NCI-H1436 treated with DMSO at 0.1 percent for 48 hours (cell line): Measurements from ENCODE around the gene PTHLH.

ENCODE experiments used
- DNase-seq: peaks from one replicate; lab custom pipeline; 2025; lab: John Stamatoyannopoulos, UW

The PTHLH gene

DNA sequence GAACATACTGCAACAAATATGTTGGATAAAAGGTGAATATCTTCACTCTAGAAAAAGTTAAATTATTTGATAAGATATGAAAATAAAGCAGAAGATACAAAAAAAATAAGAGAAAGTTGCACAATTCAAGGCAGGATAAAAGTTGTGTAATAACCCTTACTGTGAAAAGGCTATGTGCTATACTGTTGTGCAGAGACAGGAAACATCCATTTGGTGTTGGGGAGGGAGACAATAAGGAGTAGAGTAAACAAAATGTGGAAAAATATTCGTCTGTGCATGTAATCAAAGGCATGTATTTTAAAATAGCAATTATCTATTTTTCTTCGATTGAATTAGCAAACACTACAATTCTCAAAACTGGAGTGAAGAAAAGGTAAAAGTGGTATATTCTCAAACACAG is 34.8 kb downstream of the PTHLH start:
- no peak for DNase-seq

DNA sequence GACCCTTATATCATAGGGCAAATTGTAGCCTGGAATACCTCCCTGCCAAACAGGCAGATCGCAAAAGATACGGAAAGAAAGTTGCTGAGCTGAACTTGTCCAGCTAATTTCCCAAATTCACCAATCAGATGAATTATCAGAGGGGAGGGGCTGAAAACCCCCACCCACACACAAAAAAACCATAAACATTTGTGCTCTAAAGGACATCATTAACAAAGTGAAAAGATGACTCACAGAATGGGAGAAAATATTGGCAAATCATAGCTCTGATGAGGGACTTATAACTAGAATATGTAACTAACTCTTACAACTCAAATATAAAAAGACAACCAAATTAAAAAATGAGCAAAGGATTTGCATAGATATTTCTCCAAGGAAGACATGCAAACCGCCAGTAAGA is 36.3 kb downstream of the PTHLH start:
- no peak for DNase-seq

DNA sequence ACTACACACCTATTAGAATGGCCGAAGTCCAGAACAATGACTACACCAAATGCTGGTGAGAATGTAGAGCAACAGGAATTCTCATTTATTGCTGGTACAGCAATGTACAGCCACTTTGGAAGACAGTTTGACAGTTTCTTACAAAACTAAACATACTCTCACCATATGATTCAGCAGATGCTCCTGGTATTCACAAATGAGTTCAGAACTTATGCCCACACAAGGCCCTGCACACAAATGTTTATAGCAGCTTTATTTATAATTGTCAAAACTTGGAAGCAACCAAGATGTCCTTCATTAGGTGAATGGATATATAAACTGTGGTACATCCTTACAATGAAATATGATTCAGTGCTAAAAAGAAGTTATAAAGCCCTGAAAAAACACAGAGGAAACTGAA is 38.3 kb downstream of the PTHLH start:
- no peak for DNase-seq

DNA sequence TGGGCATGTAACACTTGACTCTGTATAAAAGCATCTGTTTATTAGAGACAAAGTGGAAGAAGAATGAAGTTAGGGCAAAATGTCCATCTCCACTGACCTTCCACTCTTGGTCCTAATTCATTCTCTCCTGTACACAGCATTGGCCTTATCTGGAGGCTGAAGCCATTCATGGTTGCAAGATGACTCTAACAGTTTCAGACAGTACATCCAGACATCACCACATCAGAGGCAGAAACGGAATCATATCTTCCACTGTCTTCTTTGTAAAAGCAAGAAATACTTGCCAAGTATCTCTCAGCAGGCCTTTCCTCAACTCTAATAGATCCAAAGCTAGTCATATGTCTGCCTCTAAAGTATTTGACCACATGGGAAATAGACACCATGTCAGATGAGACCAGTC is 41.1 kb downstream of the PTHLH start:
- no peak for DNase-seq

DNA sequence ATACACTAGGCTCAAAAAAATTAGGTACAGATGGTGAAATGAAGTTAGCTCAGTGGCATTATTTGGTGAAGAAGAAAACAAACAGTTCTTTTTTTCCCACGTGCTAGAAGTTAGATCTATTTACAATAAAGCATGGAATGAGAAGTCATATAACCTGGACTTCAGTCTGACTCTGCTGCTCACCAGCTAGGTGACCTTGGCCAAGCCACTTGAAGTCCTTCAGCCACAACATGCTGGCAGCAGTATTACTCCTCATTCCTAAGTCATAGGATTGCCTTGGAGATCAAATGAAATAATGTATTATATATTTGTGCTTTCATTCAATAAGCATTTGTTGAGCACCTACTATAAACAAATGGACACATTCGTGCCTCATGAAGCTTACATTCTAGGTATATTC is 45.2 kb downstream of the PTHLH start:
- no peak for DNase-seq

DNA sequence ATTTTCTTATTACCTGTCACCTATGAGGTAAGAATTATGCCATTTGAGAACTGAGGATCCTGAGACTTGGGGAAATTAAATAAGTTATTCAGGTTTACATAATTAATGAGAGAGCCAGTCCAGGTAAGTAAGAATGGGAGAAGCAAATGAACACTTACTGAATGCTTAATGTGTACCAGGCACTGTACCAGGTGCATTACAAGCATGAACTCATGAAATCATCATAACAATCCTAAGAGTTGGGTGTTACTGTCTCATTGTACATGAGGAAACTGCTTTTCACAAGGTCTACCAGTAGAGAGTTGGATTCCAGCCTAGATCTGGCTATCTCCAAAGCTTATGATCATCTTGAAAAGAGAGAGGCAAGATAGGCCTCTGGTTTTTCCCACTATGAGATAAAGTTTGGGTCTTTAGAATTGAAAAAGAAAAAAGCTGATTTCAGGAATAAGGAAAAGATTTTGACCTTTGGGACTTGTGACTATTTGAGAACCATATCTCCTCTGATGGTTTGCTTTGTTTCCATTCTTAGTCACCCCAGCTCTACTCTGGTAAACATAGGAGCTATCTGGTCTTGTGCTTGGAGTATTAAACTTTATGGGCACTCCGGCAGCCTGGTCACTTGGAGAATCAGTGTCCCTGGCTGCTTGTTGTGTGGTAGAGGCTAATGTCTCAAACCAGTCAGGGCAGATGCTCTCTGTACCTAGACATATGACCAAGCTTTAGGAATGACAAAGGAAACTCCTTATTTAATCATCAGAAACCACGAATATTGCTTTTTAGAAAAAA is 48.0 kb downstream of the PTHLH start:
- DNase-seq, result no peak

DNA sequence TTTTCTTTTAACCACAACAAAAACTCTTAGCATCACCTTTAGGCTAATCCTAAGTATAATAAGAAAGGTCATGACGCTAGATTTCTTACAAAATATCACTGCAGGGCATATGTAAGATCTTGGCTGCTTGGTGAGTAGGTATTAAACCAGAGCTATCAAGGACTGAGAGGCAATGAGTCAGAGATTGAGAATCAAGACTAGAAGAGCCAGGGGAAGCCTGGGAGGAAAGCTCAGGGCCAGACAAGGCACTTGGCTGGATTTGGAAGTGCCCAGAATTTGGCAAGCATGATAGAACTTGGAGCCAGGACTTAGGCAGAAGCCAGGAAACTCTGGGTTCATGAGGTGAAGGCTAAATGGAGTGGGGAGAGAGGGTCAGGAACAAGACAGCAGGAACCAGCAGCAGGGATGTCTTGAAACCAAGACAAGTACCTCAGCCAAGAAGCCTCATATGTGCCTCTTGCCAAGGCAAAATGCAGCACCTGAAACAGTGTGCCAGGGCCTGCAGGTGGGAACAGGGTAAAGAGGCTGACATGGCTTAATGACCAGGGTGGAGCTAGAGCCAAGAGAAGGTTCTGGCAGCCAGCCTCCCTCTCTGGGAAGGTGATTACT is 49.9 kb downstream of the PTHLH start:
- DNase-seq, result no peak

DNA sequence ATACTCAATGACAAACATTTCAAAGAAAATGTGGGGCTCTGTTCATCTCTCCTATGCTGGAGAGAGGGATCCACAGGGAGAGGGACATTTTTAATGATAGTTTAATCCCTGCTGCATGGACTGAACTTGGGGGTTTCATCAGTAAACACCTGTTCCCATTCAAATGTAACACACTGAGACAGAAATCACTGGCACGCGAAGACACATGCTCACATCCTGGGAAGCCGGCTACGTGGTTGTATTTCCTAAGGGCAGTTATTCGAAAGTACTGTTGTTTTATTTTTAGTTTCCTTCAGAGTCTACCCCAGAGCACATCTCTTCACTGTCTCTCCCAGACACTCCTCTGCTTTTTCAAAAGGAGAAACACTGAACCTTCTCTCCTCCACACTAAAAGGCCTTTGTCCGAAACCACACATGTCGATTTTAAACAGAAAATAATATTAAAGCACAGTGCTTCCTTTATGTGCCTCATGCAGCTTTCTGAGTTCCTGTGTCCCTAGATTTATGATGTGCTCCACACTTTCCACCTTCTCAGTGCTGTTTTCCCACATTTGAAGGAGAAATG is 52.8 kb downstream of the PTHLH start:
- no peak for DNase-seq

DNA sequence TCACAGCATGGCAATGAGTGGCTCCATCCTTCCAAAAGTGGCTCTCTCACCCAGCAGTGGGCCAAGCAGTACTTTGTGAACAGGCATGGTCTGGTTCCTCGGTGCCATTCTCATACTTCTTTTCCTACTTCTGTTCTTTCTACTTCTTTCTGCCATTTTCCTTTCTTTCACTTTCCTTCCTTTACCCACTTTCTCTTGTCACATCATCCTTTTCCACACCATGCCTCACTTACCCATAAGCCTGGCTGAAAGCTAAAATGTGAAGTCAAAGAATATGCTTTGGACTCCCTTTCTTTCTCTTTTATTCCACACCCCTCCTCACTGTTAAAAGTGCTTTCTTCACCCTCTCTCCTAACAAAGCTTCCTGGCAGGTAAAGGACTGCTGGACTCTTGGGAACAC is 57.0 kb downstream of the PTHLH start:
- no peak for DNase-seq

DNA sequence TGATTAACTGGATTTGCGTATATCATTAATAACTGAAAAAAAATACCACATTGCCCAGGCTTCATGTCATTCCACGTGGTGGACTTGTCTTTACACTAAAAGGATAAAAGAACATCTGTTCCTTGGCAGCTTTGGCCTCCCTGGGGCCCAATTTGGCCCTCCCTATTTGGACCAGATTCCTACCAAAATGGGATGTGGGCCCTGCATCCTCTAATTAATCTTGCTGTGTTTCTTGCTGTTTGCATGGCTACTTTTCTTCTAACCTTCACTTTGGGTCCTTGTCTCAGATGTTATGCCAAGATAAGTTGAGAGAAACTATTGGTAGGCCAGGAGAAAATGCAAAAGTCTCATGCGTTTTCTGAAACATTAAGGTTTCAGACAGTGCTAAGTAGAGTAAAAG is 57.5 kb downstream of the PTHLH start:
- no peak for DNase-seq

DNA sequence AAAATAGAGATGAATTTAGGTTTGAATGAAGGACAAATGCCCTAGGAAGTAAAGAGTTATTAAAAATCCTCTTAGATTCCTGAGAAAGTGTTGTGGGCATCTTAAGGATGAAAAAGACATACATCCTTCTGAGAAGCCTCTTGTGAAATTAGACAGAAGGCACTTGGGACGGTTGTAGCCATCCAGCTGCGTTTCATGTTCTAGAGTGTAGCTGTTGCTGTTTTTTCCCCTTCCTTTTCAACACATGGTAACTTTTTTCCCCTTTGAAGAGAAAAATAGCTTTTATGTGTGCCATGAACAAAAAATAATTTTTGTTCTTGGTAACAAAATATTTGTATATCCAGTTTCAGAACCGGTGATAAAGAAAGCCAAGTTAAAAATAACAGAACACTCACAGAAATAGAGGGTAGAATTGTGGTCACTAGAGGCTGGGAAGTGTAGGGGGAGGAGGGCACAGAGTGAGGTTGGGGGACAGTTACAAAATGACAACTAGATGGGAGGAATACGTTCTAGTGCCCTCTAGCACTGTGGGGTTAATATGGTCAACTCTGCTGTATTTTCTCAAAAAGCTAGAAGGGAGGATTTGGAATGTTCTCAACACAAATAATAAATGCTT is 58.4 kb downstream of the PTHLH start:
- DNase-seq, result no peak

DNA sequence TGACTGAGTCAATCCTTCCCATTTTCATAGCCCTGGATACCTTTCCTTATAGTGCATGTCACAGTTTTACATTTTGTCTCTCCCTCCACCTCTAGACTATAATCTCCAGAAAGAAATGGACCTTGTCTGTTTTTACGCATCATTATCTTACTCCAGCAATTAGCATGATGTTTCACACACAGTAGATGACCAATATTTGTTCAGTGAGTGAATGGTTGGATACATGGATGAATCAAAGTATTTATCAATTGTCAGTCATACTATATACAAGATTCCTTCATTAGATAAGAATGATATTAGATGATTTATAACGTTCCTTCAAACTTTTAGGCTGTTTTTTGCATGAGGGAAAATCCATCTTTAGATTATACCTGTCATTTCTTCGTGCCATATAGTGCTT is 61.1 kb downstream of the PTHLH start:
- DNase-seq, result no peak
